ENCODE measurements around the gene PCDH12.
A peak's percentile ranks its signal among the peaks of the same experiment; 100 is the strongest.

Gene PCDH12

GRCh38 chr5:141966275-141966962 is 8.4 kb upstream of the PCDH12 start:
- DNase-seq (ENCODE audit: low read depth in 2 of 2): no peak

GRCh38 chr5:141965071-141965470 is 7.1 kb upstream of the PCDH12 start:
- DNase-seq (ENCODE audit: low read depth in 2 of 2): no peak

- DNase-seq (ENCODE audit: low read depth in 2 of 2): no peak
Observed at GRCh38 chr5:141963701-141964100, 5.7 kb upstream of the PCDH12 start.

GRCh38 chr5:141961466-141961865 is 3.5 kb upstream of the PCDH12 start:
- no peak for DNase-seq (ENCODE audit: low read depth in 2 of 2)

GRCh38 chr5:141960449-141961323 is 2.7 kb upstream of the PCDH12 start:
- DNase-seq (ENCODE audit: low read depth in 2 of 2): peak; percentile 50 to 63

GRCh38 chr5:141960018-141960417 is 2.0 kb upstream of the PCDH12 start:
- no peak for DNase-seq (ENCODE audit: low read depth in 2 of 2)

GRCh38 chr5:141958546-141959172 is 657 bp upstream of the PCDH12 start:
- no peak for DNase-seq (ENCODE audit: low read depth in 2 of 2)

- DNase-seq (ENCODE audit: low read depth in 2 of 2): no peak
Observed at GRCh38 chr5:141957367-141957996, 520 bp downstream of the PCDH12 start.

GRCh38 chr5:141954194-141954593 is 3.8 kb downstream of the PCDH12 start:
- no peak for DNase-seq (ENCODE audit: low read depth in 2 of 2)

GRCh38 chr5:141952020-141952419 is 6.0 kb downstream of the PCDH12 start:
- DNase-seq (ENCODE audit: low read depth in 2 of 2): no peak

- DNase-seq (ENCODE audit: low read depth in 2 of 2): no peak
Observed at GRCh38 chr5:141951332-141951781, 6.6 kb downstream of the PCDH12 start.

GRCh38 chr5:141950207-141951005 is 7.6 kb downstream of the PCDH12 start:
- no peak for DNase-seq (ENCODE audit: low read depth in 2 of 2)

GRCh38 chr5:141949511-141949910 is 8.5 kb downstream of the PCDH12 start:
- DNase-seq (ENCODE audit: low read depth in 2 of 2): no peak

- DNase-seq (ENCODE audit: low read depth in 2 of 2): no peak
Observed at GRCh38 chr5:141948812-141949211, 9.2 kb downstream of the PCDH12 start.

- no peak for DNase-seq (ENCODE audit: low read depth in 2 of 2)
Observed at GRCh38 chr5:141947316-141947715, 10.7 kb downstream of the PCDH12 start.

- DNase-seq (ENCODE audit: low read depth in 2 of 2): no peak
Observed at GRCh38 chr5:141945511-141946051, 12.4 kb downstream of the PCDH12 start.

- DNase-seq (ENCODE audit: low read depth in 2 of 2): no peak
Observed at GRCh38 chr5:141944076-141944475, 13.9 kb downstream of the PCDH12 start.

GRCh38 chr5:141942185-141942857 is 15.7 kb downstream of the PCDH12 start:
- DNase-seq (ENCODE audit: low read depth in 2 of 2): no peak

- no peak for DNase-seq (ENCODE audit: low read depth in 2 of 2)
Observed at GRCh38 chr5:141941779-141942178, 16.2 kb downstream of the PCDH12 start.

- no peak for DNase-seq (ENCODE audit: low read depth in 2 of 2)
Observed at GRCh38 chr5:141941307-141941706, 16.7 kb downstream of the PCDH12 start.
